ENCODE data around the gene MEN1. TPM values are rescaled to one million over a fixed set of nuclear protein-coding genes. Genes with fewer than 3 reads are reported as not detected.

MEN1 gene
- total RNA-seq, 2 experiments from 2014 or later, result 16.4 to 17.7 TPM

GRCh38 chr11:64796047-64796756 lies 14.1 kb downstream of the MEN1 start:
- Histone ChIP-seq H3K27ac (ENCODE audit: low read depth in 1 of 2, low read length in 2 of 2) (no peak overlapping the region), H3K4me3 (ENCODE audit: low read length) (no peak overlapping the region), H3K36me3 (ENCODE audit: insufficient read depth, low read length) (peaks cover 68% of the 10 kb centered on the region), H3K9me3 (ENCODE audit: control insufficient read depth in 1 of 2, insufficient read depth in 1 of 2, low read length in 2 of 2) (no peaks in the 10 kb centered on the region), H3K4me1 (ENCODE audit: insufficient read depth, low read length) (peaks cover 32% of the 10 kb centered on the region), H3K27me3 (ENCODE audit: control insufficient read depth in 1 of 2, insufficient read depth in 2 of 2, low read length in 2 of 2) (no peaks in the 10 kb centered on the region)
- no peak for ATAC-seq (ENCODE audit: poor library complexity)
- peak in 1 of 14 experiments; percentile 14 for DNase-seq
- no peaks in the 10 kb centered on the region for H3K9me3 Mint-ChIP-seq
- peaks cover 63% of the 10 kb centered on the region for H3K36me3 Mint-ChIP-seq (ENCODE audit: low read depth)
- H3K27ac Mint-ChIP-seq, result no peak overlapping the region
- intact Hi-C loops (cut with DNase I, micrococcal nuclease), result no loop called here
- no peaks in the 10 kb centered on the region for H3K27me3 Mint-ChIP-seq
- POLR2A ChIA-PET, result interaction anchor here (2.6 to 5.7 kb wide), 2 partner anchors 17 kb away, joined by 18 to 28 read pairs; partner anchors contain the start of gene SF1
- peak overlapping the region; percentile 25 for H3K4me3 Mint-ChIP-seq
- CTCF ChIA-PET, result no interaction called here
- H3K4me1 Mint-ChIP-seq (ENCODE audit: low read depth), result peaks cover 33% of the 10 kb centered on the region
- TF ChIP-seq, protein P1, sequence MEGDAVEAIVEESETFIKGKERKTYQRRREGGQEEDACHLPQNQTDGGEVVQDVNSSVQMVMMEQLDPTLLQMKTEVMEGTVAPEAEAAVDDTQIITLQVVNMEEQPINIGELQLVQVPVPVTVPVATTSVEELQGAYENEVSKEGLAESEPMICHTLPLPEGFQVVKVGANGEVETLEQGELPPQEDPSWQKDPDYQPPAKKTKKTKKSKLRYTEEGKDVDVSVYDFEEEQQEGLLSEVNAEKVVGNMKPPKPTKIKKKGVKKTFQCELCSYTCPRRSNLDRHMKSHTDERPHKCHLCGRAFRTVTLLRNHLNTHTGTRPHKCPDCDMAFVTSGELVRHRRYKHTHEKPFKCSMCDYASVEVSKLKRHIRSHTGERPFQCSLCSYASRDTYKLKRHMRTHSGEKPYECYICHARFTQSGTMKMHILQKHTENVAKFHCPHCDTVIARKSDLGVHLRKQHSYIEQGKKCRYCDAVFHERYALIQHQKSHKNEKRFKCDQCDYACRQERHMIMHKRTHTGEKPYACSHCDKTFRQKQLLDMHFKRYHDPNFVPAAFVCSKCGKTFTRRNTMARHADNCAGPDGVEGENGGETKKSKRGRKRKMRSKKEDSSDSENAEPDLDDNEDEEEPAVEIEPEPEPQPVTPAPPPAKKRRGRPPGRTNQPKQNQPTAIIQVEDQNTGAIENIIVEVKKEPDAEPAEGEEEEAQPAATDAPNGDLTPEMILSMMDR (IDR thresholded peaks at IDR 0.05), result no peak

- ChIA-PET POLR2A (interaction anchor here (0.6 to 5.7 kb wide), 9 partner anchors 9 to 564 kb away, joined by 3 to 28 read pairs (median 4); partner anchors contain the start of genes MAP4K2 and SF1), CTCF (no interaction called here)
- Mint-ChIP-seq H3K4me3 (no peak overlapping the region), H3K27me3 (no peaks in the 10 kb centered on the region), H3K36me3 (ENCODE audit: low read depth) (peaks cover 64% of the 10 kb centered on the region), H3K4me1 (ENCODE audit: low read depth) (peaks cover 29% of the 10 kb centered on the region), H3K9me3 (no peaks in the 10 kb centered on the region), H3K27ac (peak overlapping the region; percentile 65)
- Histone ChIP-seq H3K4me3 (ENCODE audit: low read length) (no peak overlapping the region), H3K9me3 (ENCODE audit: control insufficient read depth in 1 of 2, insufficient read depth in 1 of 2, low read length in 2 of 2) (no peaks in the 10 kb centered on the region), H3K27me3 (ENCODE audit: control insufficient read depth in 1 of 2, insufficient read depth in 2 of 2, low read length in 2 of 2) (no peaks in the 10 kb centered on the region), H3K36me3 (ENCODE audit: insufficient read depth, low read length) (peaks cover 63% of the 10 kb centered on the region), H3K27ac (ENCODE audit: low read depth in 1 of 2, low read length in 2 of 2) (no peak overlapping the region), H3K4me1 (ENCODE audit: insufficient read depth, low read length) (peaks cover 19% of the 10 kb centered on the region)
- DNase-seq, result no peak
- TF ChIP-seq, protein P1 (IDR thresholded peaks at IDR 0.05), result no peak
- intact Hi-C loops (cut with DNase I, micrococcal nuclease), result no loop called here
- ATAC-seq (ENCODE audit: poor library complexity), result no peak
Observed at GRCh38 chr11:64794526-64794925, 15.8 kb downstream of the MEN1 start.

- Histone ChIP-seq H3K27me3 (ENCODE audit: control insufficient read depth in 1 of 2, insufficient read depth in 2 of 2, low read length in 2 of 2) (no peaks in the 10 kb centered on the region), H3K4me1 (ENCODE audit: insufficient read depth, low read length) (peaks cover 22% of the 10 kb centered on the region), H3K9me3 (ENCODE audit: control insufficient read depth in 1 of 2, insufficient read depth in 1 of 2, low read length in 2 of 2) (no peaks in the 10 kb centered on the region), H3K27ac (ENCODE audit: low read depth in 1 of 2, low read length in 2 of 2) (peak overlapping the region in 1 of 2 donors; percentile 40), H3K4me3 (ENCODE audit: low read length) (no peak overlapping the region), H3K36me3 (ENCODE audit: insufficient read depth, low read length) (peaks cover 64% of the 10 kb centered on the region)
- DNase-seq, result no peak
- ChIA-PET CTCF (no interaction called here), POLR2A (interaction anchor here (0.8 to 5.7 kb wide), 8 partner anchors 10 to 49 kb away, joined by 3 to 28 read pairs (median 6); partner anchors contain the start of genes MAP4K2, RASGRP2 and SF1)
- Mint-ChIP-seq H3K27ac (peak overlapping the region; percentile 65), H3K36me3 (ENCODE audit: low read depth) (peaks cover 65% of the 10 kb centered on the region), H3K9me3 (no peaks in the 10 kb centered on the region), H3K4me1 (ENCODE audit: low read depth) (peaks cover 24% of the 10 kb centered on the region), H3K27me3 (no peaks in the 10 kb centered on the region), H3K4me3 (no peak overlapping the region)
- TF ChIP-seq, protein P1 (IDR thresholded peaks at IDR 0.05), result no peak
- ATAC-seq (ENCODE audit: poor library complexity), result no peak
- intact Hi-C loops (cut with DNase I, micrococcal nuclease), result no loop called here
Observed at GRCh38 chr11:64793271-64794160, 16.8 kb downstream of the MEN1 start.

Data from CD4-positive, alpha-beta T cell (primary cell).